ENCODE results near the gene CUL3.

DNA sequence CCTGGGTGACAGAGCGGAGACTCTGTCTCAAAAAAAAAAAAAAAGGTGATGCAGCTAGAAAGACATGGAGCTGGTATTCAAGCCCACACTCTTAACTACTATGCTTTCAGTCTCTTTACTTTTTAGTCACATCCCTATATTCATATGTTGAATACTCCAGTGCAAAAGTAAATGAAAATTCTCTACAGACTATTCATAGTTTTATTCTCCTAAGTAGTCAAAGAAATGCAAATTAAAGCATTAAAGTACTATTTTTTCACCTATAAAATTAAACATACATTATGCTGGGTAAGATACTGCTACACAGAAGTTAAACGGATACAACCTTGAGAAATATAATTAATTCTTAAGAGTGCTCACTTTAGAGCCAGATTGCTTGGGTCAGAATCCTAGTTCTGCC lies 7.6 kb downstream of the CUL3 start:
- TF ChIP-seq, protein P1, sequence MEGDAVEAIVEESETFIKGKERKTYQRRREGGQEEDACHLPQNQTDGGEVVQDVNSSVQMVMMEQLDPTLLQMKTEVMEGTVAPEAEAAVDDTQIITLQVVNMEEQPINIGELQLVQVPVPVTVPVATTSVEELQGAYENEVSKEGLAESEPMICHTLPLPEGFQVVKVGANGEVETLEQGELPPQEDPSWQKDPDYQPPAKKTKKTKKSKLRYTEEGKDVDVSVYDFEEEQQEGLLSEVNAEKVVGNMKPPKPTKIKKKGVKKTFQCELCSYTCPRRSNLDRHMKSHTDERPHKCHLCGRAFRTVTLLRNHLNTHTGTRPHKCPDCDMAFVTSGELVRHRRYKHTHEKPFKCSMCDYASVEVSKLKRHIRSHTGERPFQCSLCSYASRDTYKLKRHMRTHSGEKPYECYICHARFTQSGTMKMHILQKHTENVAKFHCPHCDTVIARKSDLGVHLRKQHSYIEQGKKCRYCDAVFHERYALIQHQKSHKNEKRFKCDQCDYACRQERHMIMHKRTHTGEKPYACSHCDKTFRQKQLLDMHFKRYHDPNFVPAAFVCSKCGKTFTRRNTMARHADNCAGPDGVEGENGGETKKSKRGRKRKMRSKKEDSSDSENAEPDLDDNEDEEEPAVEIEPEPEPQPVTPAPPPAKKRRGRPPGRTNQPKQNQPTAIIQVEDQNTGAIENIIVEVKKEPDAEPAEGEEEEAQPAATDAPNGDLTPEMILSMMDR (IDR thresholded peaks at IDR 0.05) = no peak
- TF ChIP-seq EP300 (IDR thresholded peaks at IDR 0.05) (no peak), POLR2A (IDR thresholded peaks at IDR 0.05) (no peak)

Data from gastroesophageal sphincter (tissue), 3 donors.